Pancreas (tissue), 10 donors: ENCODE results near the gene ELOVL2. TPM values are rescaled to one million over a fixed set of nuclear protein-coding genes. Genes with fewer than 3 reads are reported as not detected.

Source experiments
- ATAC-seq, 4 donors: fragments of 200-7000 bp; cut with Tn5 transposase; one replicate each; pipeline versions ENCODE4 v1.8.0 to v1.9.1; 2020; ENCODE audit warnings: mild to moderate bottlenecking in 4 of 4, moderate library complexity in 4 of 4
- DNase-seq, 6 donors: peaks; one replicate each; pipeline ENCODE4 v3.0.0-alpha.2; 2020
- FAIRE-seq: peaks from 2 replicates; lab custom pipeline; 2012; peaks lifted over from hg19 to GRCh38; lab: Jason Lieb, UNC
- H3K27ac ChIP-seq, 4 donors: fragments of 200-600 bp; sonication (generic); 1 replicate in 3 of 4; 2 replicates in 1 of 4; pipeline versions ENCODE4 v1.5.0 to v1.8.0; 2020
- H3K27me3 ChIP-seq, 4 donors: fragments of 200-600 bp; one replicate each; pipeline ENCODE4 v1.8.0; 2021
- H3K36me3 ChIP-seq, 3 donors: fragments of 200-600 bp; sonication (generic) in 1 of 3; one replicate each; pipeline versions ENCODE4 v1.5.0 to v1.8.0; 2020 to 2021
- H3K4me1 ChIP-seq, 3 donors: fragments of 200-600 bp; one replicate each; pipeline ENCODE4 v1.8.0; 2021
- H3K4me3 ChIP-seq, 4 donors: fragments of 200-600 bp; sonication (generic) in 2 of 4; one replicate each; pipeline versions ENCODE4 v1.5.0 to v1.8.0; 2020 to 2021
- H3K9me3 ChIP-seq, 4 donors: fragments of 200-600 bp; one replicate each; pipeline ENCODE4 v1.8.0; 2021
- WGBS, 2 donors: extraction: QIAGEN DNeasy Blood & Tissue Kit; methylation state at CpG; one replicate each; pipeline ENCODE4 v1.1.7; 2013; 5-methylcytosine and 5-hydroxymethylcytosine counted together
- intact Hi-C, 3 donors: fragments of 100-400 bp; cut with DNase I; formaldehyde crosslinking; loops; one replicate each; pipeline versions ENCODE4 v1.11.1 to v1.14.2; 2022
- polyA plus RNA-seq, 2 donors: library from polyadenylated mRNA; stranded (reverse); fragments of 200-250 nt; gene quantifications; one replicate each; pipeline ENCODE4 v1.2.3, GENCODE V29; 2013
- total RNA-seq, 6 donors: library from RNA; stranded (reverse); fragmentation: NEBNext Ultra II Directional in 4 of 6; extraction: Animal tissue kit (Norgen Biotek cat#: 25700) in 4 of 6; gene quantifications; one replicate each; pipeline versions ENCODE4 v1.2.1 to v1.2.4, GENCODE V29; 2021 to 2023
- TF ChIP-seq, protein P1 (sequence below), 4 donors: fragments of 200-600 bp; sonication (generic) in 3 of 4; IDR thresholded peaks; one replicate each; pipeline versions ENCODE4 v1.5.0 to v1.8.0; 2021; ENCODE audit warnings: antibody characterized with exemption in 4 of 4
- donor health status: healthy with polysubstance abuse.
- donor health status: DM: no; HTN: no; CAD: no; lungs with moderate emphysema.
- donor health status: DM: no; HTN: no; CAD: no.
- donor health status: control.
- donor health status: control.
- donor health status: Bipolar disorder and iron deficiency.
- donor health status: DM: yes; HTN: yes; CAD: no.
- donor health status: DM: no; HTN: no; CAD: no.
- donor health status: DM: no; HTN: no; CAD: no.
- donor health status: DM: yes; HTN: yes; CAD: no.

The ELOVL2 gene
- total and polyA plus RNA-seq, 8 donors: 1.3 to 2.2 (median 1.6) TPM

DNA sequence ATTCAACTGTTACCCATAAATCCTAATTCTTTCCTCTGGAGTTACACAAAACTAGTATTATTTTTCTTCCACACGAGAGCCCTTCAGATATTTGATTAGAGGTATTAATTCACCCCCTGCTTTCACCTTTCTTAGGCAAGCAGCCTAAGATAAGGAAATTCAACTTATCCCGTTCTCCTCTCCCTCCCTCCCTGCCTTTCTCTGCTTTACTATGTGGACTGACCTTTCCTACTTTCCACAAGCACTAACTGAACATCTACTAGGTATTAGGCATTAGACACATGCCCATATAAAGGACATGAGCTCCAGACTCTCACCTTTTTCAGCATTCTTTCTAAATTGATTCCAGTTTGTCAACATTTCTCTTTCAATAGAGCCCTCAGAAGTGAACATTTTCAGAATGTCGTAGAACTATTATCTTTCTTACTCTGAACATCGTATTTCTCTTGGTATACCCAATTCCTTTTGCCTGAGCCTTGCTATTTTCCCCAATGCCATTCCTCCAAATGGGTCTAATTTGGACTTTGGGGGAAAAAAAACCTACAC, 16.5 kb downstream of the ELOVL2 start:
- 58 to 69% methylated on average over 4 of the region's 4 CpGs for WGBS, 2 donors
- intact Hi-C loops: no loop called here
- H3K27me3 ChIP-seq: no peaks in the 10 kb centered on the region
- DNase-seq (no peak), FAIRE-seq (no peak), ATAC-seq (no peak)
- no peaks in the 10 kb centered on the region for H3K4me1 ChIP-seq
- H3K27ac ChIP-seq: no peak overlapping the region
- no peaks in the 10 kb centered on the region for H3K36me3 ChIP-seq
- TF ChIP-seq, protein P1, sequence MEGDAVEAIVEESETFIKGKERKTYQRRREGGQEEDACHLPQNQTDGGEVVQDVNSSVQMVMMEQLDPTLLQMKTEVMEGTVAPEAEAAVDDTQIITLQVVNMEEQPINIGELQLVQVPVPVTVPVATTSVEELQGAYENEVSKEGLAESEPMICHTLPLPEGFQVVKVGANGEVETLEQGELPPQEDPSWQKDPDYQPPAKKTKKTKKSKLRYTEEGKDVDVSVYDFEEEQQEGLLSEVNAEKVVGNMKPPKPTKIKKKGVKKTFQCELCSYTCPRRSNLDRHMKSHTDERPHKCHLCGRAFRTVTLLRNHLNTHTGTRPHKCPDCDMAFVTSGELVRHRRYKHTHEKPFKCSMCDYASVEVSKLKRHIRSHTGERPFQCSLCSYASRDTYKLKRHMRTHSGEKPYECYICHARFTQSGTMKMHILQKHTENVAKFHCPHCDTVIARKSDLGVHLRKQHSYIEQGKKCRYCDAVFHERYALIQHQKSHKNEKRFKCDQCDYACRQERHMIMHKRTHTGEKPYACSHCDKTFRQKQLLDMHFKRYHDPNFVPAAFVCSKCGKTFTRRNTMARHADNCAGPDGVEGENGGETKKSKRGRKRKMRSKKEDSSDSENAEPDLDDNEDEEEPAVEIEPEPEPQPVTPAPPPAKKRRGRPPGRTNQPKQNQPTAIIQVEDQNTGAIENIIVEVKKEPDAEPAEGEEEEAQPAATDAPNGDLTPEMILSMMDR (IDR thresholded peaks at IDR 0.05): no peak
- no peak overlapping the region for H3K4me3 ChIP-seq
- H3K9me3 ChIP-seq: no peaks in the 10 kb centered on the region

- Histone ChIP-seq H3K27ac (no peak overlapping the region), H3K36me3 (no peaks in the 10 kb centered on the region), H3K4me3 (no peak overlapping the region), H3K9me3 (no peaks in the 10 kb centered on the region), H3K27me3 (no peaks in the 10 kb centered on the region), H3K4me1 (no peaks in the 10 kb centered on the region)
- FAIRE-seq (no peak), DNase-seq (no peak), ATAC-seq (no peak)
- WGBS, 2 donors: 53 to 60% methylated on average over 10 of the region's 10 CpGs
- intact Hi-C loops: no loop called here
- TF ChIP-seq, protein P1 (IDR thresholded peaks at IDR 0.05): no peak
These were observed 18.0 kb downstream of the ELOVL2 start for GRCh38 chr6:11025921-11026635.

- TF ChIP-seq, protein P1 (IDR thresholded peaks at IDR 0.05): no peak
These were observed 19.0 kb downstream of the ELOVL2 start for GRCh38 chr6:11025130-11025529.

GRCh38 chr6:11023032-11023431, 21.1 kb downstream of the ELOVL2 start:
- ATAC-seq (no peak), DNase-seq (no peak), FAIRE-seq (no peak)
- Histone ChIP-seq H3K4me1 (no peaks in the 10 kb centered on the region), H3K36me3 (no peaks in the 10 kb centered on the region), H3K27me3 (no peaks in the 10 kb centered on the region), H3K27ac (no peak overlapping the region), H3K4me3 (no peak overlapping the region), H3K9me3 (no peaks in the 10 kb centered on the region)
- TF ChIP-seq, protein P1 (IDR thresholded peaks at IDR 0.05): no peak
- intact Hi-C loops: no loop called here

More at GRCh38 chr6:11025130-11025529, 19.0 kb downstream of the ELOVL2 start:
- ATAC-seq: no peak
- no peak for FAIRE-seq
- intact Hi-C loops: no loop called here
- no peak for DNase-seq
- no peaks in the 10 kb centered on the region for H3K9me3 ChIP-seq
- H3K27me3 ChIP-seq: no peaks in the 10 kb centered on the region
- H3K27ac ChIP-seq: no peak overlapping the region
- H3K4me3 ChIP-seq: no peak overlapping the region
- no peaks in the 10 kb centered on the region for H3K4me1 ChIP-seq
- no peaks in the 10 kb centered on the region for H3K36me3 ChIP-seq
- 88 to 95% methylated on average over 3 of the region's 3 CpGs for WGBS, 2 donors

GRCh38 chr6:11021714-11022113, 22.4 kb downstream of the ELOVL2 start:
- WGBS, 2 donors: 59 to 66% methylated on average over 7 of the region's 7 CpGs
- H3K4me3 ChIP-seq: no peak overlapping the region
- intact Hi-C loops: no loop called here
- no peak for DNase-seq
- no peak for ATAC-seq
- no peaks in the 10 kb centered on the region for H3K4me1 ChIP-seq
- TF ChIP-seq, protein P1 (IDR thresholded peaks at IDR 0.05): no peak
- FAIRE-seq: no peak
- H3K27me3 ChIP-seq: no peaks in the 10 kb centered on the region
- no peak overlapping the region for H3K27ac ChIP-seq
- no peaks in the 10 kb centered on the region for H3K36me3 ChIP-seq
- H3K9me3 ChIP-seq: no peaks in the 10 kb centered on the region
